Fibroblast of skin of scalp (primary cell): ENCODE results near the gene PACRG.

Experiments used
- DNase-seq: peaks from one replicate; pipeline ENCODE4 v3.0.0-alpha.2; 2013

PACRG gene

GRCh38 chr6:162710936-162711335 lies 16.8 kb upstream of the PACRG start:
- DNase-seq, result no peak

- DNase-seq, result no peak
These were observed 16.4 kb upstream of the PACRG start for GRCh38 chr6:162711376-162711775.

GRCh38 chr6:162712694-162713093 lies 15.1 kb upstream of the PACRG start:
- no peak for DNase-seq

GRCh38 chr6:162713974-162714780 lies 13.6 kb upstream of the PACRG start:
- DNase-seq, result no peak

GRCh38 chr6:162715601-162716000 lies 12.2 kb upstream of the PACRG start:
- DNase-seq, result no peak

- DNase-seq, result no peak
These were observed 8.2 kb upstream of the PACRG start for GRCh38 chr6:162719528-162719927.

- no peak for DNase-seq
These were observed 6.4 kb upstream of the PACRG start for GRCh38 chr6:162721404-162721687.

GRCh38 chr6:162722226-162722625 lies 5.5 kb upstream of the PACRG start:
- DNase-seq, result no peak

- DNase-seq, result no peak
These were observed 5.1 kb upstream of the PACRG start for GRCh38 chr6:162722633-162723032.

- DNase-seq, result peak; percentile 2
These were observed 840 bp upstream of the PACRG start for GRCh38 chr6:162726947-162727321.

- DNase-seq, result no peak
These were observed 423 bp downstream of the PACRG start for GRCh38 chr6:162728197-162728596.

- no peak for DNase-seq
These were observed 932 bp downstream of the PACRG start for GRCh38 chr6:162728706-162729105.

GRCh38 chr6:162730502-162730901 lies 2.7 kb downstream of the PACRG start:
- no peak for DNase-seq

- no peak for DNase-seq
These were observed 5.7 kb downstream of the PACRG start for GRCh38 chr6:162733489-162733888.

- DNase-seq, result no peak
These were observed 9.2 kb downstream of the PACRG start for GRCh38 chr6:162736961-162737360.

GRCh38 chr6:162750776-162751175 lies 23.0 kb downstream of the PACRG start:
- DNase-seq, result peak; percentile 8

- DNase-seq, result no peak
These were observed 23.6 kb downstream of the PACRG start for GRCh38 chr6:162751211-162751859.

- no peak for DNase-seq
These were observed 26.0 kb downstream of the PACRG start for GRCh38 chr6:162753775-162754174.

- DNase-seq, result no peak
These were observed 42.4 kb downstream of the PACRG start for GRCh38 chr6:162770136-162770535.

GRCh38 chr6:162770955-162771354 lies 43.2 kb downstream of the PACRG start:
- no peak for DNase-seq

- DNase-seq, result no peak
These were observed 44.7 kb downstream of the PACRG start for GRCh38 chr6:162772466-162772865.

- no peak for DNase-seq
These were observed 46.2 kb downstream of the PACRG start for GRCh38 chr6:162773996-162774395.

GRCh38 chr6:162777091-162777490 lies 49.3 kb downstream of the PACRG start:
- DNase-seq, result no peak

GRCh38 chr6:162778603-162779002 lies 50.8 kb downstream of the PACRG start:
- DNase-seq, result no peak
